Body of pancreas (tissue), 4 donors: Measurements from ENCODE around the gene RIMBP3C. TPM values are rescaled to one million over a fixed set of nuclear protein-coding genes. Genes with fewer than 3 reads are reported as not detected.
A peak's percentile ranks its signal among the peaks of the same experiment; 100 is the strongest.
"Not testable (repeated sequence)": the region's sequence is repeated elsewhere in the genome, so short reads cannot be mapped to it uniquely, and the experiment has no call there.

Experiments used
- ATAC-seq: fragments of 150-250 bp; one replicate; pipeline ENCODE4 v1.9.1; 2016
- DNase-seq, 4 donors: peaks; one replicate each; pipeline ENCODE4 v3.0.0-alpha.2; 2019
- H3K27ac ChIP-seq, 4 donors: fragments of 200-600 bp; sonication (generic); 1 replicate in 3 of 4; 2 replicates in 1 of 4; pipeline versions ENCODE4 v1.5.1 to v1.6.1; 2016 to 2019; ENCODE audit warnings: mild to moderate bottlenecking in 1 of 4, mixed read lengths in 1 of 4, moderate library complexity in 1 of 4
- H3K27me3 ChIP-seq, 2 donors: fragments of 200-600 bp; sonication (generic); one replicate each; pipeline ENCODE4 v1.6.0; 2016; ENCODE audit warnings: mild to moderate bottlenecking in 1 of 2
- H3K36me3 ChIP-seq, 2 donors: fragments of 200-600 bp; sonication (generic); replicated peaks in 1 of 2; 2 replicates each; pipeline ENCODE4 v1.5.1; 2016; ENCODE audit warnings: low read depth in 2 of 2; ENCODE audit not compliant: insufficient read depth in 1 of 2
- H3K4me1 ChIP-seq: fragments of 200-600 bp; sonication (generic); one replicate; pipeline ENCODE4 v1.6.0; 2016
- H3K4me3 ChIP-seq, 2 donors: fragments of 200-600 bp; sonication (generic); 1 replicate in 1 of 2; 2 replicates in 1 of 2; pipeline ENCODE4 v1.5.1; 2016 to 2019
- H3K9me3 ChIP-seq, 3 donors: fragments of 200-600 bp; sonication (generic); 1 replicate in 2 of 3; 2 replicates in 1 of 3; pipeline ENCODE4 v1.5.1; 2016
- POLR2A ChIP-seq, 3 donors: fragments of 450-650 bp; IDR thresholded peaks; one replicate each; pipeline ENCODE4 v1.6.1; 2016; ENCODE audit warnings: antibody characterized with exemption in 3 of 3, mild to moderate bottlenecking in 2 of 3
- WGBS, 2 donors: methylation state at CpG; one replicate each; pipeline ENCODE4 v1.1.5; 2017; 5-methylcytosine and 5-hydroxymethylcytosine counted together
- intact Hi-C: fragments of 100-400 bp; cut with DNase I; formaldehyde crosslinking; loops from one replicate; pipeline ENCODE4 v1.15.1; 2023
- total RNA-seq, 2 donors: library from RNA; depleted of rRNA; stranded (reverse); fragments of >200 nt; gene quantifications; one replicate each; pipeline ENCODE4 v1.1.0, GENCODE V29; 2016
- TF ChIP-seq, protein P1 (sequence below), 7 experiments: fragments of 450-650 bp in 4 of 7; fragments of 200-600 bp in 3 of 7; sonication (generic) in 3 of 7; IDR thresholded peaks; one replicate each; pipeline ENCODE4 v1.5.1; 2016 to 2019; ENCODE audit warnings: antibody characterized with exemption in 7 of 7

RIMBP3C gene
- total RNA-seq, 2 donors from 2014 or later, result under 0.01 TPM; not detected in 1

DNA sequence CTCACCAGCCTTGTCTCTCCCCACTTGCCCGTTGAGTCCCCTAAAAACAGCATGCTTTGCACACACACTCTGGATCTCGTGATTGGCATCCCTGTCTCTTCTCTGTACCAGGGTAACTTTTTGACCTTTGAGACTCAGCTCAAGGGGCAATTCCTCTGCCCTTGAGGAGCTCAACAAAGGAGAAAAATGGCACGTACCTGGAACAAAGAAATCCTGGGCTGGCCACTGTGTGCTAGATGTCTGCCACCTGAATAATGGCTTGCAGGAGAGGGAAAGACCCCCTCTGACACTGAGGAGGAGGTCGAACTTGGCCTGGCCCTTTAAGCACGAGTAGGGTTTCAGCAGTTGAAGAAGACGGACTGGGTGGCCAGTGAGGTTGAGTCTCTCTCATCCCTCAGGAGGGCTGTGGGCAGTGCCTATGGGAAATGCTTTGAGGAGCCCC is 22.1 kb upstream of the RIMBP3C start:
- no peaks in the 10 kb centered on the region for H3K27me3 ChIP-seq
- H3K4me3 ChIP-seq, result no peak overlapping the region
- 44 to 51% methylated on average over 6 of the region's 6 CpGs for WGBS, 2 donors
- H3K9me3 ChIP-seq, result no peaks in the 10 kb centered on the region
- no peaks in the 10 kb centered on the region for H3K36me3 ChIP-seq
- TF ChIP-seq, protein P1, sequence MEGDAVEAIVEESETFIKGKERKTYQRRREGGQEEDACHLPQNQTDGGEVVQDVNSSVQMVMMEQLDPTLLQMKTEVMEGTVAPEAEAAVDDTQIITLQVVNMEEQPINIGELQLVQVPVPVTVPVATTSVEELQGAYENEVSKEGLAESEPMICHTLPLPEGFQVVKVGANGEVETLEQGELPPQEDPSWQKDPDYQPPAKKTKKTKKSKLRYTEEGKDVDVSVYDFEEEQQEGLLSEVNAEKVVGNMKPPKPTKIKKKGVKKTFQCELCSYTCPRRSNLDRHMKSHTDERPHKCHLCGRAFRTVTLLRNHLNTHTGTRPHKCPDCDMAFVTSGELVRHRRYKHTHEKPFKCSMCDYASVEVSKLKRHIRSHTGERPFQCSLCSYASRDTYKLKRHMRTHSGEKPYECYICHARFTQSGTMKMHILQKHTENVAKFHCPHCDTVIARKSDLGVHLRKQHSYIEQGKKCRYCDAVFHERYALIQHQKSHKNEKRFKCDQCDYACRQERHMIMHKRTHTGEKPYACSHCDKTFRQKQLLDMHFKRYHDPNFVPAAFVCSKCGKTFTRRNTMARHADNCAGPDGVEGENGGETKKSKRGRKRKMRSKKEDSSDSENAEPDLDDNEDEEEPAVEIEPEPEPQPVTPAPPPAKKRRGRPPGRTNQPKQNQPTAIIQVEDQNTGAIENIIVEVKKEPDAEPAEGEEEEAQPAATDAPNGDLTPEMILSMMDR (IDR thresholded peaks at IDR 0.05), result no peak
- TF ChIP-seq POLR2A (IDR thresholded peaks at IDR 0.05), result no peak
- H3K4me1 ChIP-seq, result peaks cover 82% of the 10 kb centered on the region
- intact Hi-C loops, result no loop called here
- no peak for DNase-seq
- H3K27ac ChIP-seq, result no peak overlapping the region
- ATAC-seq, result no peak

DNA sequence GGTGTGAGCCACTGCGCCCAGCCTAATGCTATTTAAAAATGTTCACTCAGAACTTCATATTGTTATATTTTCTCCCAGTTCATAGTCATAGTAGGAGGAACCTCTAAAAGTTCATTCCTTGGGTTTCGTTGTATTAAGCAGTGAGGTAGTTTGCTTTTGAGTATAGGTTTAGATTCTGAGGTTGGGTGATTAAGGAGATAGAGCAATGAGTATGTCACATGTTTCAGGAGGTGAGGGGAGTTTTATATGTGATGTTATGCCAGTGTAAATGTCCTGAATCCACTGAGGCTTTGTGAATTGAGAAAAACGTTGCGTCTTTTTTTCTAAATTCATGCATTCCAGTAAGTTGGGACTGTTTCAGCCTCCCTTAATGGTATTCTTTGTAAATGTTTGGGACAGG is 20.4 kb upstream of the RIMBP3C start:
- Histone ChIP-seq H3K36me3 (no peaks in the 10 kb centered on the region), H3K4me3 (no peak overlapping the region), H3K4me1 (peaks cover 79% of the 10 kb centered on the region), H3K27ac (no peak overlapping the region), H3K9me3 (no peaks in the 10 kb centered on the region), H3K27me3 (no peaks in the 10 kb centered on the region)
- DNase-seq, result no peak
- intact Hi-C loops, result no loop called here
- 87 to 89% methylated on average over 4 of the region's 4 CpGs for WGBS, 2 donors
- TF ChIP-seq, protein P1 (IDR thresholded peaks at IDR 0.05), result no peak
- TF ChIP-seq POLR2A (IDR thresholded peaks at IDR 0.05), result no peak
- ATAC-seq, result no peak

DNA sequence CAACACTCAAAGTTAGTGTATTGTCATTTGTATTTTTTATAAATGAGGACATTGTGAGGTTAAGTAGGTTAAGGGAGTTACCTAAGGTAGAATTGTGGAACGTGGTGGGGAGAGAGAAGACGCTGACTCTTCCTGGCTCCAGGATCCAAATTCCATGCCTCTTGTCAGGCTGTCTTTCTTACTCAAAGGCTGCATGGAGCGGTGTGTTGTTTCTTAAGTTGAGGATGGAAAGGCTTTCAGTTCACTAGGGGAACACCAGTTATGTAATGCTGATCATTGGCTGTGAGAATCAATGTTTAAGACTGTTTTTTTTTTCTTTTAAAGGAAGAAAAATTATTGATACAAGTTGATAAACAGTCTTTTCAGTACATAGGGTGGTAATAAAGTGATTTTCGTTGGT is 19.1 kb upstream of the RIMBP3C start:
- no peak for ATAC-seq
- no peaks in the 10 kb centered on the region for H3K27me3 ChIP-seq
- H3K27ac ChIP-seq, result no peak overlapping the region
- 50 to 63% methylated on average over 4 of the region's 4 CpGs for WGBS, 2 donors
- intact Hi-C loops, result no loop called here
- no peak for TF ChIP-seq POLR2A (IDR thresholded peaks at IDR 0.05)
- TF ChIP-seq, protein P1 (IDR thresholded peaks at IDR 0.05), result no peak
- H3K36me3 ChIP-seq, result no peaks in the 10 kb centered on the region
- peaks cover 81% of the 10 kb centered on the region for H3K4me1 ChIP-seq
- H3K9me3 ChIP-seq, result no peaks in the 10 kb centered on the region
- DNase-seq, result no peak
- no peak overlapping the region for H3K4me3 ChIP-seq

DNA sequence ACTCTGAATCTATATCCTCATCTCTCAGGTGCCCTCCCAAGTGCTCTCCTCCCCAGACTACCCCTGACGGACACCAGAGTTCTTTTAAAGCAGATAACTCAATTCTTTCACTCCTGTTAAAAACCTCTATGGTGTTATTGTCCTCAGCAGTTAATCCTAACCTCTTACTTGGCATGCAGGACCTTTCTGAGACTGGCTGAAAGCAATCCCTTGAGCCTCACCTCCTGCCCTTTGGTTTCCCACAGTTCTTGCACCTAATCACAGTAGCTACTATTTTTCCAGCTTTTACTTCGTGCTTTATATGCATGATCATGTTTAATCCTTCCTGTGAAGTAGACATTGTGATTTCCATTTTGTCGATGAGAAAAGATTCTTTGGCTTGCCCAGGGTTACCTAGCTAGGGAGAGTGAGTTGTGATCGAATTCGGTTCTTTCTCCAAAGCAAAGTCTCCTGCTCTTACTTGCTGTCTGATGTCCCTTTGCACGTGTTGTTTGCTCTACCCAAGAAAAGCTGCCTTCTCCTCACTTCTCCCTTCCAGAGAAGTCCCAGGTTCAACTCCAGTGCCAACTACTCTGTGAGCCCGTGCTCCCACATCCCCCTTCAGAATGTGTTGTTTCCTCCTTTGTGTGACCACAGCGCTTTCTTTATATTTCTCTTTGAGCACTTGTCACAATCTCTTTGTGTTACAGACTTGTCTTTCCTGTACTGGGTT is 18.4 kb upstream of the RIMBP3C start:
- 40 to 52% methylated on average over 8 of the region's 8 CpGs for WGBS, 2 donors
- peaks cover 75% of the 10 kb centered on the region for H3K4me1 ChIP-seq
- no peak overlapping the region for H3K4me3 ChIP-seq
- intact Hi-C loops, result no loop called here
- TF ChIP-seq POLR2A (IDR thresholded peaks at IDR 0.05), result no peak
- TF ChIP-seq, protein P1 (IDR thresholded peaks at IDR 0.05), result no peak
- H3K9me3 ChIP-seq, result no peaks in the 10 kb centered on the region
- DNase-seq (no peak), ATAC-seq (no peak)
- H3K27me3 ChIP-seq, result no peaks in the 10 kb centered on the region
- no peaks in the 10 kb centered on the region for H3K36me3 ChIP-seq
- H3K27ac ChIP-seq, result no peak overlapping the region

DNA sequence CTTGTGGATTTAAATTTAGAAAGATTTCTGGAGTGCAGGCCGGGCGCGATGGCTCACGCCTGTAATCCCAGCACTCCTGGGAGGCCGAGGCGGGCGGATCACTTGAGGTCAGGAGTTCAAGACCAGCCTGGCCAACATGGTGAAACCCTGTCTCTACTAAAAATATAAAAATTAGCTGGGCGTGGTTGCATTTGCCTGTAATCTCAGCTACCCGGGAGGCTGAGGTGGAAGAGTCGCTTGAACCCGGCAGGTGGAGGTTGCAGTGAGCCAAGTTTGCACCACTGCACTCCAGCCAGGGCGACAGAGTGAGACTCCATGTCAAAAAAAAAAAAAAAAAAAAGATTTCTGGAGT is 17.8 kb upstream of the RIMBP3C start:
- H3K27me3 ChIP-seq, intact Hi-C loops, H3K36me3 ChIP-seq, H3K9me3 ChIP-seq, ATAC-seq, DNase-seq: not testable (repeated sequence)
- peak overlapping the region in 1 of 2 donors; percentile 95 for H3K4me3 ChIP-seq
- peak overlapping the region in 2 of 4 donors; percentile 87 to 93 for H3K27ac ChIP-seq
- peaks cover 69% of the 10 kb centered on the region for H3K4me1 ChIP-seq
- 37 to 47% methylated on average over 10 to 12 of the region's 12 CpGs for WGBS, 2 donors
